Measurements from ENCODE around the gene PDE4D. TPM values are rescaled to one million over a fixed set of nuclear protein-coding genes. Genes with fewer than 3 reads are reported as not detected.

PDE4D gene
- total RNA-seq, 1 donor from 2014 or later: 7.6 TPM

DNA sequence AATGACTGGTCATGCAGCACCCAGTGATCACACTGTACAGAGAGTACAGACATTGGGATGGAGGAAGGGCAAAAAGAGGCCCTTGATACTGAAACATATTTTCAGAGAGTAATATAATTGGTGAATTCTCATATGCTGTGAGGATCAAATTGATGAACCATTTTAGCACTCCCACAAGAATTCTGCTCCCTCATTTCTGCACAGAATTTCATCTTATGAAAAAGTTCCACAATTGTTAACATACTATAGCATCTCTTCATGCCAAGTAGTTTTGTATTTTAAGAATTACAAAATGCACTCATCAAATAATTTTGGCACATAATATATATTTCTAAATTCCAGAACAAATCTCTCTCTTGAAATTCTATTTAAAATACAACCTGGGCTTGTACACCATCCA, 351.2 kb downstream of the PDE4D start:
- Mint-ChIP-seq H3K4me3 (ENCODE audit: low read depth) (no peak overlapping the region), H3K27ac (no peak overlapping the region), H3K4me1 (ENCODE audit: low read depth) (peaks cover 6% of the 10 kb centered on the region), H3K9me3 (ENCODE audit: low read depth) (no peaks in the 10 kb centered on the region), H3K36me3 (ENCODE audit: insufficient read depth) (no peaks in the 10 kb centered on the region), H3K27me3 (no peaks in the 10 kb centered on the region)
- TF ChIP-seq CTCF (IDR thresholded peaks at IDR 0.05; ENCODE audit: unreplicated experiment): no peak
- DNase-seq (ENCODE audit: low spot score, unreplicated experiment): no peak

DNA sequence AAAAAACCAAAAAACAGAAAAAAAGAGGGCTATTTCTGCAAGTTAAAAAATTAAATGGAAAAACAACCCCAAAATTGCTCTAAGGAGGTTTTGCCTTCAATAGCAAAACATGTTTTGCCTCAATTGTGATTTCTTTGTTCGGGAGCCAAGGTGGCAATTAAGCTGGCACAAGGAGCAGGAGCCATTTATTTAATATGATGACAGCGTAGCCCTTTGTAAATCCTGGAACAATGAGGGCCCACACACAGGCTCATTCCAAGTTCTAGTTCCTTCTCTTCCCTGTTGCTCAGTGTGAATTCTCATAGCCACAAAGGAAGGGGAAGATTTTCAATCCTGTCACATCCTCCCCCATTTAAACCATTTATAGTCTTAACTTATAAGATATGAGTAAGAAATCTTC, 353.2 kb downstream of the PDE4D start:
- no peaks in the 10 kb centered on the region for H3K9me3 Mint-ChIP-seq (ENCODE audit: low read depth)
- H3K36me3 Mint-ChIP-seq (ENCODE audit: insufficient read depth): no peaks in the 10 kb centered on the region
- no peak overlapping the region for H3K4me3 Mint-ChIP-seq (ENCODE audit: low read depth)
- no peak for TF ChIP-seq CTCF (IDR thresholded peaks at IDR 0.05; ENCODE audit: unreplicated experiment)
- no peaks in the 10 kb centered on the region for H3K27me3 Mint-ChIP-seq
- peak overlapping the region; percentile 51 for H3K27ac Mint-ChIP-seq
- no peak for DNase-seq (ENCODE audit: low spot score, unreplicated experiment)
- peaks cover 6% of the 10 kb centered on the region for H3K4me1 Mint-ChIP-seq (ENCODE audit: low read depth)

- H3K27me3 Mint-ChIP-seq: no peaks in the 10 kb centered on the region
- TF ChIP-seq CTCF (IDR thresholded peaks at IDR 0.05; ENCODE audit: unreplicated experiment): no peak
- peaks cover 5% of the 10 kb centered on the region for H3K4me1 Mint-ChIP-seq (ENCODE audit: low read depth)
- no peaks in the 10 kb centered on the region for H3K36me3 Mint-ChIP-seq (ENCODE audit: insufficient read depth)
- H3K4me3 Mint-ChIP-seq (ENCODE audit: low read depth): no peak overlapping the region
- no peaks in the 10 kb centered on the region for H3K9me3 Mint-ChIP-seq (ENCODE audit: low read depth)
- DNase-seq (ENCODE audit: low spot score, unreplicated experiment): no peak
- no peak overlapping the region for H3K27ac Mint-ChIP-seq
Observed at GRCh38 chr5:59538750-59539121, 354.8 kb downstream of the PDE4D start.

DNA sequence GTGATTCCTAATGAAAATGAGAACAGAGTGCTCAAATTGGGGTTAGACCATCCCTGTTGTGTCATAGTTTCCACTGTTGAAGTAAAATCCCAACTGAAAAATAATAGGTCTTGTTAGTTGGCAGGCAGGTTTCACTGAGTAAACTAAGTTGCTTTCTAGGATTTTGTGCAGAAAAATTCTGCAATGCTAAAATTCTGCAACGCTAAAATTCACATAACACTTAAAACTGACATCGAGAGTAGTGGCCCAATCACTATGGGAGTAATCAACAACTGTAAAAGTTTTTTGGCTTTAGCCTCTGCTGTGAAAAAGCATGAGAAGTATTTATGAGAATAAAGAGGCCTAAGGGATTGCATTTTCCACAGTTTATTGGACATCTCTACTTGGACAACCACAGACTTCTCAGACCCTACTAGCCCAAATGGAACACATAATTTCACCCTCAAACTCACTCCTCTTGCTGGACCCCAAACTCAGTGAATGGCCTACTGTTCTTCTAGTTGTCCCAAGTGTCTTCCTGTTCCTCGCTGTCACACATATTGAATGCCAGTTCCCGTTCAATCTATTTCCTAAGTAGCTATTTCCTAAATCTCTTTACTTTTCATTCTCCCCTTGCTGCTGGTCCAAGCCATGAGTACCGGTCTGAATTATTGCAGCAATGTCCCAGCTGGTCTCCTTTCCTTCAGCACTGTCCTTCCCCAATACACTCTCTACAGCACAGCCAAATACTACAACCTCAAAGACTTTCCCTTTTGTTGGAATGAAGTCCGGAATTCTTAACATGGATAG, 355.4 kb downstream of the PDE4D start:
- no peak for DNase-seq (ENCODE audit: low spot score, unreplicated experiment)
- TF ChIP-seq CTCF (IDR thresholded peaks at IDR 0.05; ENCODE audit: unreplicated experiment): no peak
- peaks cover 3% of the 10 kb centered on the region for H3K4me1 Mint-ChIP-seq (ENCODE audit: low read depth)

GRCh38 chr5:59536875-59537274, 356.7 kb downstream of the PDE4D start:
- Mint-ChIP-seq H3K27ac (no peak overlapping the region), H3K9me3 (ENCODE audit: low read depth) (no peaks in the 10 kb centered on the region), H3K27me3 (no peaks in the 10 kb centered on the region), H3K36me3 (ENCODE audit: insufficient read depth) (no peaks in the 10 kb centered on the region), H3K4me1 (ENCODE audit: low read depth) (peaks cover 2% of the 10 kb centered on the region), H3K4me3 (ENCODE audit: low read depth) (no peak overlapping the region)
- DNase-seq (ENCODE audit: low spot score, unreplicated experiment): no peak
- TF ChIP-seq CTCF (IDR thresholded peaks at IDR 0.05; ENCODE audit: unreplicated experiment): no peak

More for the DNA sequence above, 355.4 kb downstream of the PDE4D start:
- H3K4me3 Mint-ChIP-seq (ENCODE audit: low read depth): no peak overlapping the region
- no peaks in the 10 kb centered on the region for H3K27me3 Mint-ChIP-seq
- H3K27ac Mint-ChIP-seq: no peak overlapping the region
- no peaks in the 10 kb centered on the region for H3K36me3 Mint-ChIP-seq (ENCODE audit: insufficient read depth)
- no peaks in the 10 kb centered on the region for H3K9me3 Mint-ChIP-seq (ENCODE audit: low read depth)

All from progenitor cell of endocrine pancreas (in vitro differentiated cells).